CD4-positive, CD25-positive, alpha-beta regulatory T cell (primary cell): ENCODE results near the gene LAMA3. TPM values are rescaled to one million over a fixed set of nuclear protein-coding genes. Genes with fewer than 3 reads are reported as not detected.

Experiments
- ATAC-seq, 2 donors: fragments of 150-1000 bp; cut with Tn5 transposase; one replicate each; pipeline ENCODE4 v1.10.0; 2021; ENCODE audit warnings: low read depth in 2 of 2, moderate number of reproducible peaks in 2 of 2, moderate library complexity in 1 of 2
- DNase-seq, 3 donors: peaks; one replicate each; pipeline versions ENCODE4 v3.0.0 to v3.0.0-alpha.2; 2012 to 2022; ENCODE audit warnings: mixed read lengths in 1 of 3
- H3K27ac ChIP-seq: one replicate; pipeline ENCODE4 v1.7.0; 2013; ENCODE audit warnings: mild to moderate bottlenecking, low read length; ENCODE audit not compliant: insufficient read depth, poor library complexity, severe bottlenecking
- H3K27me3 ChIP-seq: one replicate; pipeline ENCODE4 v1.7.0; 2013; ENCODE audit warnings: low read length; ENCODE audit not compliant: control insufficient read depth, insufficient read depth
- H3K36me3 ChIP-seq: one replicate; pipeline ENCODE4 v1.7.0; 2013; ENCODE audit warnings: mild to moderate bottlenecking, low read length, moderate library complexity; ENCODE audit not compliant: control insufficient read depth, insufficient read depth
- H3K4me1 ChIP-seq: 2 replicates; pipeline ENCODE4 v1.7.0; 2013; ENCODE audit warnings: mild to moderate bottlenecking, low read length; ENCODE audit not compliant: insufficient read depth, control insufficient read depth, poor library complexity, severe bottlenecking
- H3K4me3 ChIP-seq: one replicate; pipeline ENCODE4 v1.7.0; 2013; ENCODE audit warnings: low read depth, mild to moderate bottlenecking, low read length, moderate library complexity
- H3K9me3 ChIP-seq, 2 experiments: 1 replicate in 1 of 2; 2 replicates in 1 of 2; pipeline ENCODE4 v1.7.0; 2013; ENCODE audit warnings: low read length in 2 of 2, mild to moderate bottlenecking in 1 of 2, moderate library complexity in 1 of 2; ENCODE audit not compliant: control insufficient read depth in 2 of 2
- H3K27ac Mint-ChIP-seq, 3 donors: one replicate each; pipeline ENCODE4 v1.8.0; 2020 to 2022; ENCODE audit warnings: mild to moderate bottlenecking in 3 of 3, mixed read lengths in 3 of 3, moderate library complexity in 2 of 3
- H3K27me3 Mint-ChIP-seq: one replicate; pipeline ENCODE4 v1.8.0; 2022; ENCODE audit warnings: mild to moderate bottlenecking, mixed read lengths
- H3K36me3 Mint-ChIP-seq: one replicate; pipeline ENCODE4 v1.8.0; 2020; ENCODE audit warnings: mixed read lengths
- H3K4me1 Mint-ChIP-seq, 4 donors: one replicate each; pipeline ENCODE4 v1.8.0; 2020 to 2022; ENCODE audit warnings: mixed read lengths in 4 of 4, mild to moderate bottlenecking in 1 of 4
- H3K4me3 Mint-ChIP-seq, 4 donors: one replicate each; pipeline ENCODE4 v1.8.0; 2020 to 2022; ENCODE audit warnings: mild to moderate bottlenecking in 4 of 4, mixed read lengths in 4 of 4, moderate library complexity in 3 of 4
- H3K9me3 Mint-ChIP-seq, 7 donors: one replicate each; pipeline ENCODE4 v1.8.0; 2020 to 2022; ENCODE audit warnings: mixed read lengths in 7 of 7, mild to moderate bottlenecking in 3 of 7, moderate library complexity in 2 of 7
- polyA plus RNA-seq, 4 donors: library from polyadenylated mRNA; unstranded; fragments of 300-500 nt; fragmentation: Illumina TruSeq; gene quantifications; one replicate each; pipeline ENCODE4 v1.2.3, GENCODE V29; 2021
- total RNA-seq: library from RNA; stranded (reverse); gene quantifications from one replicate; pipeline ENCODE4 v1.2.3, GENCODE V29; 2022

The LAMA3 gene
- total and polyA plus RNA-seq, 5 donors from 2014 or later, result 0.31 TPM; not detected in 4

DNA sequence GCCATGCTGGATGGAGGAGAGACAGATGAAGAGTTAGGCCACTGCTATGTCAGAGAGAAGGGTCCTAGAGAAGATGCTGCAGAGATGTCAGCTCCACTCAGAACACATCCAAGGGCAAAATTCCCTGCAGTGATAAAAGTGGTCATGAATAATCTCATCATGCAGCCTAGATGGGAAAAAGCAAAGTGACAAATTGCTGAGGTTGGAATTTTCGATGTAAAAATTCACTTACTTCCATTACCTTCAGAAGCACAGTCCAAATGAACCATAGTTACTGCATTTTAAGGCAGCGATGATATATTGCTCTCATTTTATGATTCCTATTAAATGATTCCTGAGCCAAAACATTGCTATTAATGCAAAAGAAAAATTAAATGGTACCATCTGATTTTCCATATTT is 43.0 kb upstream of the LAMA3 start:
- H3K36me3 ChIP-seq, result no peaks in the 10 kb centered on the region
- H3K27me3 ChIP-seq, result peaks cover 16% of the 10 kb centered on the region
- H3K27ac ChIP-seq, result no peak overlapping the region
- no peaks in the 10 kb centered on the region for H3K36me3 Mint-ChIP-seq
- H3K27me3 Mint-ChIP-seq, result peaks cover 34% of the 10 kb centered on the region
- no peak overlapping the region for H3K4me3 Mint-ChIP-seq
- peaks cover 0 to 1% (median 0%) of the 10 kb centered on the region in 7 donors for H3K9me3 Mint-ChIP-seq
- no peak for DNase-seq
- H3K9me3 ChIP-seq, result no peaks in the 10 kb centered on the region
- H3K4me3 ChIP-seq, result no peak overlapping the region
- H3K4me1 Mint-ChIP-seq, result peaks cover 0 to 5% (median 0%) of the 10 kb centered on the region in 4 donors
- H3K27ac Mint-ChIP-seq, result peak overlapping the region in 1 of 3 donors; percentile 11
- ATAC-seq, result no peak
- H3K4me1 ChIP-seq, result no peaks in the 10 kb centered on the region

DNA sequence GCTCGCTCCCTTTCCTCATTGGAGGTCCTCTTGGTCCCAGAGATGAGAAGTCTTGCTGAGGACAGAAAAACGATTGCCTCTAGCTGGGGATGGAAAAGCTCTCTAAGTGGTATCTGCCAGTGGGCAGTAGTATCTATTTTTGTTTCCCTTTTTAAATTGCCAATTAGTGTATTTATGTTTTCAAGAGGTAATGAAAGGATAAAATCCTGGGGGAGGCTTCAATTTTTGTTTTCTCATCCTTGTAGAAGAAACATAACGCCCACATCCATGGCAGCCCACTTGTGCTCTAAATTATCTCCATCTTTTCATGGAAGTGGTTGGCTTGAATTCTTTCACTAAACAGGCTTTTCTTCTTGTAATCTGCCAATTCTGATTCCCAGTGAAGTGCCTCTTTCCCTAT is 40.8 kb upstream of the LAMA3 start:
- H3K36me3 Mint-ChIP-seq, result no peaks in the 10 kb centered on the region
- Histone ChIP-seq H3K9me3 (no peaks in the 10 kb centered on the region), H3K27me3 (peaks cover 21% of the 10 kb centered on the region), H3K36me3 (no peaks in the 10 kb centered on the region), H3K4me1 (no peaks in the 10 kb centered on the region), H3K27ac (no peak overlapping the region), H3K4me3 (no peak overlapping the region)
- no peak for DNase-seq
- H3K4me3 Mint-ChIP-seq, result no peak overlapping the region
- ATAC-seq, result no peak
- peaks cover 0 to 1% (median 0%) of the 10 kb centered on the region in 7 donors for H3K9me3 Mint-ChIP-seq
- H3K27me3 Mint-ChIP-seq, result peaks cover 29% of the 10 kb centered on the region
- no peak overlapping the region for H3K27ac Mint-ChIP-seq
- H3K4me1 Mint-ChIP-seq, result peaks cover 0 to 5% (median 0%) of the 10 kb centered on the region in 4 donors

DNA sequence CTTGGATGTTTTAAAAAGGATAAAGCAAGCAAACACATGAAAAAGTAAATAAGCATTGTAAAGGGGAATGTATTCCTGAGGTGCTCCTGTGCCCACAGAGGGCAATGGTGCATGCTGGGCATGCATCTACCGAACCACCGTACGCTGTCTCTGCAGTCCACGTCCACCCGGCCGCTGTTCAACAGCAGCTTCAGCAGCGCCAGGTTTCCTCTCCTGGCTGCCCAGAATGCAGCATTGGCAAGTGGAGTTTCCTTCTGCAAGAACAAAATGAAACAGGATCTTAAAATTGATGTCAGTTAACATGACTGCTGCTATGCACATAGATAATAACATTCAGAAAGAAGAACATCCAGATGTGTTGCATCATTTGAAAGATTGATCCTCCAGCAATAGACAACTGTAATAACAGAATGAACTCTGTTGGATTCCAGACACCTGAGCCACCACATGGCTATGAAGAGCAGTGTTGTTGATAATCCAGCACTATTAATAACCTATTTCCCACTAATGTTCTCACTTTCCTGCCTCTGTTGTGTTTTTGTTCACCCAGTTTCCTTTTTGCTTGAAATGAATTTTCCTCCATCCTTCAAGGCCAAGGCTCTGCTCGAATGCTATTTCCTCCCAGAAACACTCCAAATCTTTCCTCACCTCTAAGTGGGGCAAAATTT is 40.2 kb upstream of the LAMA3 start:
- Mint-ChIP-seq H3K27ac (no peak overlapping the region), H3K9me3 (peaks cover 0 to 1% (median 0%) of the 10 kb centered on the region in 7 donors), H3K27me3 (peaks cover 27% of the 10 kb centered on the region), H3K4me3 (no peak overlapping the region), H3K36me3 (no peaks in the 10 kb centered on the region), H3K4me1 (peaks cover 0 to 5% (median 0%) of the 10 kb centered on the region in 4 donors)
- Histone ChIP-seq H3K27ac (no peak overlapping the region), H3K27me3 (peaks cover 18% of the 10 kb centered on the region), H3K36me3 (no peaks in the 10 kb centered on the region), H3K4me3 (no peak overlapping the region), H3K9me3 (no peaks in the 10 kb centered on the region), H3K4me1 (no peaks in the 10 kb centered on the region)
- DNase-seq, result no peak
- no peak for ATAC-seq

DNA sequence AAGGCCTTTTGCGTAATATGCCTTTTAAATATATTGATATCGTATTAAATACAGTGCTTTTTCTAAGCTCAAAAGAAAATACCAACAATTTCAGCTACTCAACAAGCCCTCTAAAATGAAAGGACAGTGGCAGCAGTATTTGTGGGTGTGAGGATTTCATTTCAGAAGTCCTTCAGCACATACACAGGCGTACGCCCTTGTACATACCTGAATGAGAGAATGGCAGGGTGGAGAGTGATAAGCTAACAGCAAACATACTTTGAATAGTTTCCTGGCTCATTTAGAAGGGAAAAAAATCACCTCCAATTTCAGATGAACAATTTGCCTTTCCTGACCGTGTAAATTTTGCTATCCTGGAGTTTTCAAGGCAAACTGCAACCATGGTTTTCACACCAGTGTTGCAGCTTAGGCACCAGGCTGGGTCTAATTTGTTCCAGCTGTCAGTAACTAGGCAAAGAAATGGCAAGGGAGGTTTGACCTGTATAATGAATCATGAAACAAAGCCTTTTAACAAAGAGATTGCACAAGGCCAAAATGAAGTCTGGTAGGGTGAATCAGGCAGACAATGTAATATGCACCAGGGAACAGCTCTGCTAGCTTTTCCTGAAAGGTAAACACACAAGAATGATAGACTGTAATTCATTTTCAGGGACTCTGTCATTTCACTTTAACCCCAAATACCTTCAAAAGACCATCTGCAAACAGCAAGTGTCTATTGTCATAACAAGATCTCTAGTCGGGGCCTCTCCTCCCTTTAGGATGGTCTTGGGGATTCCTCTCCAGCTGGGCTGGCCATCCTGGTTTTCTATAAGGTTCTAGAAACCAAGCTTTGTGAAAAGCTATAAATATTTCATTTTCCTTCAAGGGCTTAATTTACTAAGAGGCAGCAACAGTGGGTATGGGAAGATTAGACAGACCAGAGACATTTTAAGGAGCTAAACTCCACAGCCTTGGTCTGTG is 38.0 kb upstream of the LAMA3 start:
- H3K27ac Mint-ChIP-seq, result no peak overlapping the region
- H3K9me3 Mint-ChIP-seq, result peaks cover 0 to 1% (median 0%) of the 10 kb centered on the region in 7 donors
- peaks cover 26% of the 10 kb centered on the region for H3K27me3 Mint-ChIP-seq

DNA sequence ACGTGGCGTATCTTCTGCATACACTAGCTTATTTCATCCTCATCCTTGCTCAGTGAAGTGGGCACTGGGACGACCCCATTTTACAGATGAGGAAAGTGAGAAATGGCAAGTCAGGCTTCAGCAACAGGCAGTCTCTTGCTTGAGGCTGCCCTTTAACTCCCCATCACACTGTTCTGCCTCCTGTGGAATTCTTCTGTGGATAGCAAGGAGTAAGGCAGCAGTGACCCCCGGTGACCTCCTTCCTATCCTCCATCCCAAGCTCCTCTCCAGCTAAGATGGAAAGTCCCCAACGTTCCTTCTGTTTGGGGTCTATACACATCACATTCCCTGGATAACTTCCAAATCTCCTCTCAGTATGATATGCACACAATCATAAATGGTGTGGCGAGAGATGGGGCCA is 37.0 kb upstream of the LAMA3 start:
- Histone ChIP-seq H3K27me3 (peaks cover 7% of the 10 kb centered on the region), H3K4me3 (no peak overlapping the region), H3K9me3 (no peaks in the 10 kb centered on the region), H3K27ac (no peak overlapping the region), H3K4me1 (no peaks in the 10 kb centered on the region), H3K36me3 (no peaks in the 10 kb centered on the region)
- no peak overlapping the region for H3K27ac Mint-ChIP-seq
- no peak overlapping the region for H3K4me3 Mint-ChIP-seq
- H3K36me3 Mint-ChIP-seq, result peaks cover 4% of the 10 kb centered on the region
- DNase-seq (no peak), ATAC-seq (no peak)
- H3K4me1 Mint-ChIP-seq, result peaks cover 0 to 7% (median 0%) of the 10 kb centered on the region in 4 donors
- peaks cover 0 to 1% (median 0%) of the 10 kb centered on the region in 7 donors for H3K9me3 Mint-ChIP-seq
- H3K27me3 Mint-ChIP-seq, result peaks cover 28% of the 10 kb centered on the region

More for the DNA sequence above, 38.0 kb upstream of the LAMA3 start:
- H3K36me3 ChIP-seq, result no peaks in the 10 kb centered on the region
- DNase-seq (no peak), ATAC-seq (no peak)
- Mint-ChIP-seq H3K4me3 (no peak overlapping the region), H3K4me1 (peaks cover 0 to 5% (median 0%) of the 10 kb centered on the region in 4 donors), H3K36me3 (no peaks in the 10 kb centered on the region)
- no peaks in the 10 kb centered on the region for H3K9me3 ChIP-seq
- no peak overlapping the region for H3K4me3 ChIP-seq
- no peaks in the 10 kb centered on the region for H3K4me1 ChIP-seq
- H3K27ac ChIP-seq, result no peak overlapping the region
- H3K27me3 ChIP-seq, result peaks cover 13% of the 10 kb centered on the region

DNA sequence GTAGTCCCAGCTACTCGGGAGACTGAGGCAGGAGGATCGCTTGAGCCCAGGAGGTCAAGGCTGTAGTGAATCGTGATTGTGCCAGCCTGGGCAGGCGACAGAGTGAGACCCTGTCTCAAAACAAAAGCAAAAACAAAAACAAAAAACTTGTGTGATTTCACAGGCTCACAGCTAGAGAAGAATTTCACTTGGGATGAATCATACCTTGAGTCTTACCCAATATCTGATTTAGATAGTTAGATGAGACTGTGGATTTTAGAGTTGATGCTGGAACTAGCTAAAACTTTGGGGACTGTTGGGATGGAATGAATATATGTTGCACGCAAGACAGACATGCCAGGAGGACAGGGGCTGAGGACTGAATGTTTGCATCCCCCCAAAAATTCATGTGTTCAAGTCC is 31.0 kb upstream of the LAMA3 start:
- Histone ChIP-seq H3K4me1 (peaks cover 18% of the 10 kb centered on the region), H3K27me3 (peaks cover 18% of the 10 kb centered on the region), H3K36me3 (no peaks in the 10 kb centered on the region), H3K9me3 (no peaks in the 10 kb centered on the region), H3K27ac (no peak overlapping the region), H3K4me3 (no peak overlapping the region)
- DNase-seq (no peak), ATAC-seq (no peak)
- Mint-ChIP-seq H3K27ac (no peak overlapping the region), H3K4me3 (peak overlapping the region in 1 of 4 donors; percentile 38), H3K27me3 (peaks cover 63% of the 10 kb centered on the region), H3K9me3 (peaks cover 0 to 5% (median 0%) of the 10 kb centered on the region in 7 donors), H3K36me3 (peaks cover 4% of the 10 kb centered on the region), H3K4me1 (peaks cover 6 to 25% (median 11%) of the 10 kb centered on the region in 4 donors)

DNA sequence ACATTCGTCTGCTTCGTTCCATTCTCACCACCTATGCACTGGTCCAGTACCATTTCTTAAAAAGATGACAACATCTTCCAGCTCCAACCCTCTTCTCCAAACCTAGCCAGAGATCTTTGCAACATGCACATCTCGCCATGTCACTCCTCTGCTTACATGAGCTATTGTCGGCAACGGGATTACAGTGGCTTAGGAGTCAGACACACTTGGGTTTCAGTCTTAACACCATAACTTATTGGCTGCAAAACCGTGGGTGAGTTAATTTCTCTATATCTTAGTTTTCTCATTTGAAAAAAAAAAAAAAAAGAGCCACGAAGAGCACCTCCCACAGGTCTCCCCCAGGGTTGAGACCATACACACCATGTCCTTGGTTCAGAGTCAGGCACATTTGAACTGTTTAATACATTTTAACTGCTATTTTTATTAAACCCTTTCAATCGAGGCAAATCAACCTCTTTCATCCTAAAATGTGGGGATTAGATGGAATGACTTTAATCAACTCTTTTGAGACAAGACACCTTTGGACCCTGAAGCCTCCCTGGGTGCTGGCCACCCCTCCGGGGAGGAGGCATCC is 27.4 kb upstream of the LAMA3 start:
- peak overlapping the region; percentile 68 for H3K4me3 ChIP-seq
- peaks cover 8 to 31% (median 14%) of the 10 kb centered on the region in 4 donors for H3K4me1 Mint-ChIP-seq
- no peaks in the 10 kb centered on the region for H3K9me3 ChIP-seq

More for the DNA sequence above, 27.4 kb upstream of the LAMA3 start:
- ATAC-seq (peak in 1 of 2 donors; percentile 8), DNase-seq (peak in 1 of 3 donors; percentile 20)
- peaks cover 85% of the 10 kb centered on the region for H3K27me3 Mint-ChIP-seq
- peak overlapping the region; percentile 2 to 61 (median 31) for H3K27ac Mint-ChIP-seq
- Histone ChIP-seq H3K36me3 (no peaks in the 10 kb centered on the region), H3K27ac (no peak overlapping the region), H3K27me3 (peaks cover 26% of the 10 kb centered on the region), H3K4me1 (peaks cover 21% of the 10 kb centered on the region)
- H3K36me3 Mint-ChIP-seq, result peaks cover 3% of the 10 kb centered on the region
- H3K9me3 Mint-ChIP-seq, result peaks cover 0 to 5% (median 0%) of the 10 kb centered on the region in 7 donors
- peak overlapping the region; percentile 49 to 91 (median 84) for H3K4me3 Mint-ChIP-seq
